ENCODE results near the gene DDX1. TPM values are rescaled to one million over a fixed set of nuclear protein-coding genes. Genes with fewer than 3 reads are reported as not detected.

Gene DDX1
- total and polyA plus RNA-seq, 2 of the 4 experiments (the other 2 are of a cell fraction): 73.6 to 74.9 TPM

- 17% methylated on average over 1 of the region's 9 CpGs; no CpG with 5 or more reads in 1 of the 2 experiments for WGBS, 2 experiments (ENCODE audit: extremely low coverage in 2 of 2, insufficient read length in 1 of 2)
- no peak overlapping the region for H2BK5ac ChIP-seq (ENCODE audit: low read depth, low read length, poor library complexity, severe bottlenecking)
- no peak overlapping the region for H3K27ac ChIP-seq (ENCODE audit: insufficient read depth, low read length)
- no peak overlapping the region for H4K5ac ChIP-seq (ENCODE audit: low read depth, low read length)
- no peak overlapping the region for H4K8ac ChIP-seq (ENCODE audit: low read depth in 2 of 2, low read length in 2 of 2)
- dilution Hi-C loops (cut with HindIII; ENCODE audit: low sequenced_read_pairs, unreplicated experiment) (no loop called here), in situ Hi-C loops (cut with MboI; ENCODE audit: low sequenced_read_pairs) (no loop called here), intact Hi-C loops (cut with micrococcal nuclease) (no loop called here)
- no peaks in the 10 kb centered on the region; the same call in 1 of the 2 replicates for H3K9me3 ChIP-seq (ENCODE audit: control insufficient read depth, insufficient read depth, low read length)
- no peak for TF ChIP-seq SMC3 (IDR thresholded peaks at IDR 0.05; ENCODE audit: low read depth, low read length)
- no peak for TF ChIP-seq USF2 (IDR thresholded peaks at IDR 0.05; ENCODE audit: low read depth, low read length)
- TF ChIP-seq RCOR1 (IDR thresholded peaks at IDR 0.05; ENCODE audit: insufficient replicate concordance, low read length): no peak
- no peak for TF ChIP-seq BHLHE40 (IDR thresholded peaks at IDR 0.05; ENCODE audit: low read depth, low read length)
- TF ChIP-seq MXI1 (IDR thresholded peaks at IDR 0.05; ENCODE audit: borderline replicate concordance, low read depth, low read length): no peak
- TF ChIP-seq MAZ (IDR thresholded peaks at IDR 0.05; ENCODE audit: borderline replicate concordance, low read depth, low read length): no peak
- no peak for TF ChIP-seq RAD21 (IDR thresholded peaks at IDR 0.05; ENCODE audit: low read length)
- no peak overlapping the region for H2BK120ac ChIP-seq (ENCODE audit: low read depth, low read length)
- H3K9ac ChIP-seq (ENCODE audit: low read depth, low read length): no peak overlapping the region
- no peak overlapping the region for H2AK5ac ChIP-seq (ENCODE audit: low read depth, low read length)
- no peak overlapping the region for H3K18ac ChIP-seq (ENCODE audit: low read depth, low read length)
- no peaks in the 10 kb centered on the region for H4K20me1 ChIP-seq (ENCODE audit: insufficient read depth, low read length)
- POLR2A ChIA-PET (ENCODE audit: unreplicated experiment): no interaction called here
- no peak overlapping the region for H3K14ac ChIP-seq (replicated peaks; ENCODE audit: low read depth, low read length)
- no peaks in the 10 kb centered on the region for H3K9me1 ChIP-seq (ENCODE audit: insufficient read depth, low read length)
- H2AFZ ChIP-seq (replicated peaks; ENCODE audit: low read length, poor library complexity): no peak overlapping the region
- no peak overlapping the region for H3K4me2 ChIP-seq (ENCODE audit: low read depth, low read length)
- CTCF ChIA-PET: interaction anchor here (0.5 kb wide), 1 partner anchor 8 kb away, joined by 3 read pairs; no protein-coding TSS in a partner anchor
- no peak overlapping the region for H2BK15ac ChIP-seq (ENCODE audit: low read depth, low read length)
- no peak overlapping the region for H2BK20ac ChIP-seq (ENCODE audit: low read depth, low read length)
- H3K4me1 ChIP-seq (ENCODE audit: control insufficient read depth, insufficient read depth, low read length): no peaks in the 10 kb centered on the region
- no peaks in the 10 kb centered on the region for H3K36me3 ChIP-seq (ENCODE audit: control insufficient read depth, insufficient read depth, low read length)
- no peak overlapping the region for H2AK9ac ChIP-seq (replicated peaks; ENCODE audit: low read depth, low read length, poor library complexity)
- no peak overlapping the region for H3K23ac ChIP-seq (ENCODE audit: low read depth, low read length)
- no peaks in the 10 kb centered on the region for H3K79me1 ChIP-seq (ENCODE audit: low read depth in 1 of 2, low read length in 2 of 2)
- ATAC-seq (ENCODE audit: low read depth) (no peak), DNase-seq (no peak)
- no peak overlapping the region for H3K4ac ChIP-seq (ENCODE audit: low read depth, low read length)
- no peak overlapping the region for H3K4me3 ChIP-seq (ENCODE audit: insufficient read depth, low read depth, low read length)
- no peak overlapping the region for H4K91ac ChIP-seq (ENCODE audit: insufficient read depth, low read depth, low read length)
- no TSS peak for BruUV-seq (replicated peaks)
- H3K27me3 ChIP-seq (ENCODE audit: control insufficient read depth, insufficient read depth, low read length): no peaks in the 10 kb centered on the region
- H3K56ac ChIP-seq (ENCODE audit: extremely low read depth, insufficient read depth, low read length): no peak overlapping the region
Observed at GRCh38 chr2:15677141-15677843, 85.6 kb downstream of the DDX1 start.

All from IMR-90 (cell line).